ENCODE data around the gene TMPRSS13.

DNA sequence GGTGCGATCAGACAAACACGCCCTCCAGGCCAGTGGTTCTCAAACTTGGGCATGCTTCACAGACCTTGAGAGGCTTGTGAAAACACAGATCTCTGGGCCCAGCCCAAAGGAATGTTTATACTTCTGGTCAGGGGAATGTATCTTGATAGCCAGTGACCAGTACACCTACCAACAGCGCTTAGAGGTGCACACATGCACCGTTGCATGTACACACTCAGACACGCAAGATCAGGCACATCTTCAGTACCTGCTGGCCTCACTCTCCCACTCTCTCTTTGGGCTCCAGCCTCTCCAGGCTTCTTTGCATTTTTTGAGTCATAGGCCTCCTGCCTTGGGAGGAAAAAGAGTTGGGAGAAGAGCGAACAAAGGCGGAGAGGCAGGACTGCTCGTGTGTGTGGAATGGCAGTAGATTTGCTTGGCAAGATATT lies 41.0 kb downstream of the TMPRSS13 start:
- TF ChIP-seq, protein P1, sequence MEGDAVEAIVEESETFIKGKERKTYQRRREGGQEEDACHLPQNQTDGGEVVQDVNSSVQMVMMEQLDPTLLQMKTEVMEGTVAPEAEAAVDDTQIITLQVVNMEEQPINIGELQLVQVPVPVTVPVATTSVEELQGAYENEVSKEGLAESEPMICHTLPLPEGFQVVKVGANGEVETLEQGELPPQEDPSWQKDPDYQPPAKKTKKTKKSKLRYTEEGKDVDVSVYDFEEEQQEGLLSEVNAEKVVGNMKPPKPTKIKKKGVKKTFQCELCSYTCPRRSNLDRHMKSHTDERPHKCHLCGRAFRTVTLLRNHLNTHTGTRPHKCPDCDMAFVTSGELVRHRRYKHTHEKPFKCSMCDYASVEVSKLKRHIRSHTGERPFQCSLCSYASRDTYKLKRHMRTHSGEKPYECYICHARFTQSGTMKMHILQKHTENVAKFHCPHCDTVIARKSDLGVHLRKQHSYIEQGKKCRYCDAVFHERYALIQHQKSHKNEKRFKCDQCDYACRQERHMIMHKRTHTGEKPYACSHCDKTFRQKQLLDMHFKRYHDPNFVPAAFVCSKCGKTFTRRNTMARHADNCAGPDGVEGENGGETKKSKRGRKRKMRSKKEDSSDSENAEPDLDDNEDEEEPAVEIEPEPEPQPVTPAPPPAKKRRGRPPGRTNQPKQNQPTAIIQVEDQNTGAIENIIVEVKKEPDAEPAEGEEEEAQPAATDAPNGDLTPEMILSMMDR (conservative IDR thresholded peaks at IDR 0.05; ENCODE audit: low read length) = no peak
- TF ChIP-seq EZH2phosphoT487 (IDR thresholded peaks at IDR 0.05; ENCODE audit: borderline replicate concordance, low read depth, low read length) = no peak

Data from OCI-LY7 (cell line).